ENCODE measurements around the gene WDR83. TPM values are rescaled to one million over a fixed set of nuclear protein-coding genes. Genes with fewer than 3 reads are reported as not detected.
A peak's percentile ranks its signal among the peaks of the same experiment; 100 is the strongest.

The WDR83 gene
- total RNA-seq, 1 donor from 2014 or later, result 9.6 TPM

GRCh38 chr19:12628040-12629022 lies 38.3 kb upstream of the WDR83 start:
- Mint-ChIP-seq H3K9me3 (ENCODE audit: low read depth) (peaks cover 28% of the 10 kb centered on the region), H3K36me3 (ENCODE audit: low read depth) (peaks cover 51% of the 10 kb centered on the region), H3K4me3 (ENCODE audit: unreplicated experiment) (no peak overlapping the region)

GRCh38 chr19:12629215-12629614 lies 37.4 kb upstream of the WDR83 start:
- no peaks in the 10 kb centered on the region for H3K27me3 Mint-ChIP-seq (ENCODE audit: low read depth)
- no peaks in the 10 kb centered on the region for H3K4me1 Mint-ChIP-seq (ENCODE audit: low read depth)
- H3K9me3 Mint-ChIP-seq (ENCODE audit: low read depth), result peaks cover 28% of the 10 kb centered on the region

More at GRCh38 chr19:12628040-12629022, 38.3 kb upstream of the WDR83 start:
- DNase-seq (ENCODE audit: low spot score), result no peak
- no peaks in the 10 kb centered on the region for H3K4me1 Mint-ChIP-seq (ENCODE audit: low read depth)
- H3K27me3 Mint-ChIP-seq (ENCODE audit: low read depth), result no peaks in the 10 kb centered on the region
- no peak for TF ChIP-seq CTCF (IDR thresholded peaks at IDR 0.05)
- H3K27ac Mint-ChIP-seq (ENCODE audit: unreplicated experiment), result no peak overlapping the region

DNA sequence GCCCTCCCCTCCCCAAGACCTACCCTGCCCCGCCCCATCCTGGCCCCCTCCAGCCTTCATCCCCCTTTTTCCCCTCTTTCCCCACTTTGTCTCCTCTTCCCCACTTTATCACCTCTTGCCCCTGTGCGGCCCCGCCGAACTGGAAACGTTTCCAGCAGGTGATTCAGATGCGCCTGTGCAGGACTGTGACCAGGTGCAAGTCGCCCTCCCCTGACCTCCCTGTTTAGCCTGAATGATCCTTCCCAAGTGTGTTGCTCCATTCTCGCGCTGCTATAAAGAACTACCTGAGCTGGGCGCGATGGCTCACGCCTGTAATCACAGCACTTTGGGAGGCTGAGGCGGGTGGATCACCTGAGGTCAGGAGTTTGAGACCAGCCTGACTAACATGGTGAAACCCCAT lies 30.0 kb upstream of the WDR83 start:
- TF ChIP-seq CTCF (IDR thresholded peaks at IDR 0.05), result no peak
- Mint-ChIP-seq H3K27me3 (ENCODE audit: low read depth) (no peaks in the 10 kb centered on the region), H3K9me3 (ENCODE audit: low read depth) (no peaks in the 10 kb centered on the region), H3K27ac (ENCODE audit: unreplicated experiment) (no peak overlapping the region), H3K4me1 (ENCODE audit: low read depth) (peaks cover 7% of the 10 kb centered on the region), H3K4me3 (ENCODE audit: unreplicated experiment) (no peak overlapping the region), H3K36me3 (ENCODE audit: low read depth) (peaks cover 1% of the 10 kb centered on the region)
- DNase-seq (ENCODE audit: low spot score), result peak; percentile 36

More at GRCh38 chr19:12629215-12629614, 37.4 kb upstream of the WDR83 start:
- no peak for DNase-seq (ENCODE audit: low spot score)
- H3K27ac Mint-ChIP-seq (ENCODE audit: unreplicated experiment), result no peak overlapping the region
- TF ChIP-seq CTCF (IDR thresholded peaks at IDR 0.05), result no peak
- no peak overlapping the region for H3K4me3 Mint-ChIP-seq (ENCODE audit: unreplicated experiment)
- peaks cover 46% of the 10 kb centered on the region for H3K36me3 Mint-ChIP-seq (ENCODE audit: low read depth)

- Mint-ChIP-seq H3K4me3 (ENCODE audit: unreplicated experiment) (no peak overlapping the region), H3K27me3 (ENCODE audit: low read depth) (no peaks in the 10 kb centered on the region), H3K4me1 (ENCODE audit: low read depth) (peaks cover 7% of the 10 kb centered on the region), H3K27ac (ENCODE audit: unreplicated experiment) (no peak overlapping the region), H3K9me3 (ENCODE audit: low read depth) (no peaks in the 10 kb centered on the region), H3K36me3 (ENCODE audit: low read depth) (peaks cover 2% of the 10 kb centered on the region)
- peak; percentile 72 for DNase-seq (ENCODE audit: low spot score)
- no peak for TF ChIP-seq CTCF (IDR thresholded peaks at IDR 0.05)
Measured at GRCh38 chr19:12638611-12639182, 27.9 kb upstream of the WDR83 start.

GRCh38 chr19:12639901-12640613 lies 26.6 kb upstream of the WDR83 start:
- Mint-ChIP-seq H3K27ac (ENCODE audit: unreplicated experiment) (peak overlapping the region; percentile 66), H3K27me3 (ENCODE audit: low read depth) (no peaks in the 10 kb centered on the region)

More at GRCh38 chr19:12639901-12640613, 26.6 kb upstream of the WDR83 start:
- peak; percentile 88 for TF ChIP-seq CTCF (IDR thresholded peaks at IDR 0.05)
- Mint-ChIP-seq H3K36me3 (ENCODE audit: low read depth) (peaks cover 2% of the 10 kb centered on the region), H3K4me1 (ENCODE audit: low read depth) (peaks cover 7% of the 10 kb centered on the region), H3K4me3 (ENCODE audit: unreplicated experiment) (peak overlapping the region; percentile 51), H3K9me3 (ENCODE audit: low read depth) (no peaks in the 10 kb centered on the region)
- DNase-seq (ENCODE audit: low spot score), result peak; percentile 91
